Inflammatory macrophage (primary cell): ENCODE measurements around the gene OR4M2.
"Not testable (repeated sequence)": the region's sequence is repeated elsewhere in the genome, so short reads cannot be mapped to it uniquely, and the experiment has no call there.

Experiments
- DNase-seq, 2 donors: peaks; one replicate each; pipeline ENCODE4 v3.0.0-alpha.2; 2020 to 2022
- total RNA-seq, 18 experiments: gene quantifications; one replicate each; lab custom pipeline; 2026; ENCODE audit warnings: mixed read lengths in 6 of 18, inconsistent platforms in 2 of 18; lab: John Stamatoyannopoulos, UW

The OR4M2 gene
- total RNA-seq: 0 reads per million in 18 experiments

GRCh38 chr15:22080227-22080626 lies at the start of gene OR4M2:
OR4M2 (plus strand) TSS chr15:22080527; CDS start chr15:22080625, 98 bp downstream.
- not testable (repeated sequence) for DNase-seq

- not testable (repeated sequence) for DNase-seq
Measured at GRCh38 chr15:22069267-22069666, 11.1 kb upstream of the OR4M2 start.

- DNase-seq: not testable (repeated sequence)
Measured at GRCh38 chr15:22081386-22081785, 1.1 kb downstream of the OR4M2 start.

- not testable (repeated sequence) for DNase-seq
Measured at GRCh38 chr15:22098616-22099253, 18.4 kb downstream of the OR4M2 start.

GRCh38 chr15:22099289-22099891 lies 19.1 kb downstream of the OR4M2 start:
- not testable (repeated sequence) for DNase-seq

- DNase-seq: not testable (repeated sequence)
Measured at GRCh38 chr15:22122033-22122432, 41.7 kb downstream of the OR4M2 start.
